ENCODE results near the gene WDFY3.

GRCh38 chr4:84626673-84627072 is 339.8 kb downstream of the WDFY3 start:
- TF ChIP-seq CTCF (IDR thresholded peaks at IDR 0.05) (no peak), POLR2A (IDR thresholded peaks at IDR 0.05) (no peak)

Data from uterus (tissue), 2 donors.